Naive thymus-derived CD4-positive, alpha-beta T cell (primary cell): Measurements from ENCODE around the gene SIGLEC9. TPM values are rescaled to one million over a fixed set of nuclear protein-coding genes. Genes with fewer than 3 reads are reported as not detected.
A peak's percentile ranks its signal among the peaks of the same experiment; 100 is the strongest.

Experiments
- ATAC-seq: fragments of 150-1000 bp; cut with Tn5 transposase; 2 replicates; pipeline ENCODE4 v1.10.0; 2021; ENCODE audit warnings: mild to moderate bottlenecking, moderate library complexity
- CTCF ChIA-PET: fragments of 350-600 bp; sonication (Branson Sonifier 250); formaldehyde crosslinking; loops from one replicate; lab custom pipeline; 2021; ENCODE audit warnings: antibody characterized with exemption; lab: Charles Lee
- POLR2A ChIA-PET: fragments of 350-600 bp; sonication (Branson Sonifier 250); formaldehyde crosslinking; loops from one replicate; lab custom pipeline; 2021; ENCODE audit warnings: antibody characterized with exemption, inconsistent platforms; lab: Charles Lee
- DNase-seq, 9 donors: peaks; one replicate each; pipeline versions ENCODE4 v3.0.0 to v3.0.0-alpha.2; 2020 to 2022; ENCODE audit warnings: mixed read lengths in 1 of 9
- H3K27ac ChIP-seq: one replicate; pipeline ENCODE4 v1.7.0; 2013; ENCODE audit warnings: mild to moderate bottlenecking, low read depth, low read length, moderate library complexity
- H3K27me3 ChIP-seq, 2 donors: one replicate each; pipeline ENCODE4 v1.7.0; 2013; ENCODE audit warnings: low read length in 2 of 2, mild to moderate bottlenecking in 2 of 2, moderate library complexity in 2 of 2; ENCODE audit not compliant: control insufficient read depth in 2 of 2, insufficient read depth in 2 of 2
- H3K36me3 ChIP-seq, 3 experiments: 1 replicate in 2 of 3; 2 replicates in 1 of 3; pipeline ENCODE4 v1.7.0; 2013; ENCODE audit warnings: low read length in 3 of 3, mild to moderate bottlenecking in 3 of 3, moderate library complexity in 1 of 3; ENCODE audit not compliant: insufficient read depth in 3 of 3, control insufficient read depth in 2 of 3
- H3K4me1 ChIP-seq, 2 donors: one replicate each; pipeline ENCODE4 v1.7.0; 2013; ENCODE audit warnings: low read length in 2 of 2, mild to moderate bottlenecking in 2 of 2, moderate library complexity in 1 of 2; ENCODE audit not compliant: control insufficient read depth in 2 of 2, insufficient read depth in 2 of 2
- H3K4me3 ChIP-seq: 2 replicates; pipeline ENCODE4 v1.7.0; 2013; ENCODE audit warnings: mild to moderate bottlenecking, low read length
- H3K9me3 ChIP-seq, 3 experiments: 1 replicate in 2 of 3; 2 replicates in 1 of 3; pipeline ENCODE4 v1.7.0; 2013; ENCODE audit warnings: low read length in 3 of 3; ENCODE audit not compliant: control insufficient read depth in 2 of 3
- H3K27ac Mint-ChIP-seq, 9 donors: one replicate each; pipeline ENCODE4 v1.8.0; 2020 to 2022; ENCODE audit warnings: mixed read lengths in 9 of 9, mild to moderate bottlenecking in 8 of 9, moderate library complexity in 5 of 9, inconsistent platforms in 2 of 9
- H3K27me3 Mint-ChIP-seq, 5 donors: one replicate each; pipeline ENCODE4 v1.8.0; 2021 to 2022; ENCODE audit warnings: mixed read lengths in 5 of 5, mild to moderate bottlenecking in 1 of 5
- H3K36me3 Mint-ChIP-seq, 5 donors: one replicate each; pipeline ENCODE4 v1.8.0; 2020 to 2022; ENCODE audit warnings: mixed read lengths in 5 of 5, mild to moderate bottlenecking in 3 of 5, inconsistent platforms in 1 of 5
- H3K4me1 Mint-ChIP-seq, 7 donors: one replicate each; pipeline ENCODE4 v1.8.0; 2020 to 2022; ENCODE audit warnings: mixed read lengths in 7 of 7, mild to moderate bottlenecking in 3 of 7, inconsistent platforms in 1 of 7
- H3K4me3 Mint-ChIP-seq, 10 donors: one replicate each; pipeline ENCODE4 v1.8.0; 2020 to 2022; ENCODE audit warnings: mild to moderate bottlenecking in 10 of 10, mixed read lengths in 10 of 10, moderate library complexity in 6 of 10, inconsistent platforms in 2 of 10
- H3K9me3 Mint-ChIP-seq, 11 donors: one replicate each; pipeline ENCODE4 v1.8.0; 2020 to 2022; ENCODE audit warnings: mixed read lengths in 11 of 11, mild to moderate bottlenecking in 4 of 11, inconsistent platforms in 1 of 11, moderate library complexity in 1 of 11
- intact Hi-C, 2 donors: fragments of 100-400 bp; cut with micrococcal nuclease; formaldehyde crosslinking; loops; one replicate each; pipeline ENCODE4 v1.15.1; 2023
- polyA plus RNA-seq, 2 donors: library from polyadenylated mRNA; unstranded; fragments of 300-500 nt; fragmentation: Illumina TruSeq; gene quantifications; one replicate each; pipeline ENCODE4 v1.2.3, GENCODE V29; 2021
- total RNA-seq, 6 experiments: library from RNA in 5 of 6; stranded (reverse) in 5 of 6; gene quantifications; 1 replicate in 5 of 6; 2 replicates in 1 of 6; pipeline ENCODE4 v1.2.3 and lab custom pipeline; 2021 to 2026

Gene SIGLEC9
- total and polyA plus RNA-seq, 7 experiments from 2014 or later: 0.34 to 26.8 (median 1.8) TPM

DNA sequence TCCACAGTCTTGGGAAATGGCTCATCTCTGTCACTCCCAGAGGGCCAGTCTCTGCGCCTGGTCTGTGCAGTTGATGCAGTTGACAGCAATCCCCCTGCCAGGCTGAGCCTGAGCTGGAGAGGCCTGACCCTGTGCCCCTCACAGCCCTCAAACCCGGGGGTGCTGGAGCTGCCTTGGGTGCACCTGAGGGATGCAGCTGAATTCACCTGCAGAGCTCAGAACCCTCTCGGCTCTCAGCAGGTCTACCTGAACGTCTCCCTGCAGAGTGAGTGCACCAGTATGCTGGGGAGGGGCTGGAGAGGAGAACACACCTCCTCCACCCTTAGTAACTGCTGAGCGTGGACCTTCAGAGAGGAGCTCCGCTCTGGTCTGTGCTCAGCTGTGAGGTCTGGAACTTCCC, 2.3 kb downstream of the SIGLEC9 start:
- Histone ChIP-seq H3K4me3 (no peak overlapping the region), H3K4me1 (peaks cover 67 to 97% of the 10 kb centered on the region in 2 donors), H3K27me3 (no peaks in the 10 kb centered on the region), H3K9me3 (no peaks in the 10 kb centered on the region), H3K27ac (peak overlapping the region; percentile 36), H3K36me3 (no peaks in the 10 kb centered on the region)
- ChIA-PET CTCF (interaction anchor here (1.0 kb wide), 1 partner anchor 11 kb away, joined by 3 read pairs; no protein-coding TSS in a partner anchor), POLR2A (interaction anchor here (0.8 to 2.3 kb wide), 5 partner anchors 8 to 20 kb away, joined by 3 to 9 read pairs (median 4); no protein-coding TSS in a partner anchor)
- DNase-seq: no peak
- peaks cover 0 to 3% (median 0%) of the 10 kb centered on the region in 5 donors for H3K36me3 Mint-ChIP-seq
- ATAC-seq: no peak
- peaks cover 55 to 95% (median 88%) of the 10 kb centered on the region in 7 donors for H3K4me1 Mint-ChIP-seq
- peak overlapping the region in 9 of 10 donors; percentile 43 to 70 (median 59) for H3K4me3 Mint-ChIP-seq
- intact Hi-C loops: no loop called here
- H3K27me3 Mint-ChIP-seq: peaks cover 0 to 3% (median 0%) of the 10 kb centered on the region in 5 donors
- peak overlapping the region in 8 of 9 donors; percentile 84 to 97 (median 92) for H3K27ac Mint-ChIP-seq
- peaks cover 0 to 2% (median 0%) of the 10 kb centered on the region in 11 donors for H3K9me3 Mint-ChIP-seq

- peaks cover 68 to 96% of the 10 kb centered on the region in 2 donors for H3K4me1 ChIP-seq
- DNase-seq: no peak
These were observed 3.0 kb downstream of the SIGLEC9 start for GRCh38 chr19:51127755-51128154.

DNA sequence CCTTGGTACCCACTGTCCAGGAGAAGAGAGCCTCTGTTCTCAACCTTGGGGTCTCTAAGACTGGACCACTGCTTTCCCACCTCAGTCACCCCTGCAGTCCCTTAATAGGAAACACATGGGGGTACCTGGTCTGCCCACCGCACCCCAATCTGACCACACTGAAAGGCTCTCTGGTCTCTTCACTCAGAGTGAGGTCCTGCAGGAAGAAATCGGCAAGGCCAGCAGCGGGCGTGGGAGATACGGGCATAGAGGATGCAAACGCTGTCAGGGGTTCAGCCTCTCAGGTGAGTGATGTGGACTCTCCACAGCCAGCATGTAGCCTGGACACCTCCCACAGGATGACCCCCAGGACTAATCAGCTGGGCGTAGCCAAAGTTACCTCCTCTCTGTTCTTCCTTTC, 3.5 kb downstream of the SIGLEC9 start:
- H3K27me3 Mint-ChIP-seq: peaks cover 0 to 3% (median 0%) of the 10 kb centered on the region in 5 donors
- H3K4me1 ChIP-seq: peaks cover 64 to 92% of the 10 kb centered on the region in 2 donors
- POLR2A ChIA-PET: interaction anchor here (0.8 to 2.3 kb wide), 5 partner anchors 8 to 32 kb away, joined by 3 to 9 read pairs (median 4); no protein-coding TSS in a partner anchor
- H3K4me3 ChIP-seq: no peak overlapping the region
- H3K36me3 Mint-ChIP-seq: peaks cover 0 to 1% (median 0%) of the 10 kb centered on the region in 5 donors
- DNase-seq (no peak), ATAC-seq (no peak)
- peaks cover 0 to 2% (median 0%) of the 10 kb centered on the region in 11 donors for H3K9me3 Mint-ChIP-seq
- CTCF ChIA-PET: interaction anchor here (0.6 kb wide), 1 partner anchor 38 kb away, joined by 4 read pairs; no protein-coding TSS in a partner anchor
- peaks cover 57 to 91% (median 87%) of the 10 kb centered on the region in 7 donors for H3K4me1 Mint-ChIP-seq
- no peaks in the 10 kb centered on the region for H3K27me3 ChIP-seq
- intact Hi-C loops: no loop called here
- no peaks in the 10 kb centered on the region for H3K36me3 ChIP-seq
- peak overlapping the region in 9 of 10 donors; percentile 19 to 78 (median 50) for H3K4me3 Mint-ChIP-seq
- no peak overlapping the region for H3K27ac ChIP-seq
- no peaks in the 10 kb centered on the region for H3K9me3 ChIP-seq
- H3K27ac Mint-ChIP-seq: peak overlapping the region in 8 of 9 donors; percentile 78 to 97 (median 90)

More at GRCh38 chr19:51127755-51128154, 3.0 kb downstream of the SIGLEC9 start:
- peak overlapping the region in 9 of 10 donors; percentile 41 to 70 (median 59) for H3K4me3 Mint-ChIP-seq
- H3K4me1 Mint-ChIP-seq: peaks cover 59 to 95% (median 88%) of the 10 kb centered on the region in 7 donors
- peaks cover 0 to 3% (median 0%) of the 10 kb centered on the region in 5 donors for H3K27me3 Mint-ChIP-seq
- H3K4me3 ChIP-seq: no peak overlapping the region
- H3K27ac ChIP-seq: no peak overlapping the region
- no peaks in the 10 kb centered on the region for H3K36me3 ChIP-seq
- intact Hi-C loops: no loop called here
- peaks cover 0 to 2% (median 0%) of the 10 kb centered on the region in 11 donors for H3K9me3 Mint-ChIP-seq
- H3K36me3 Mint-ChIP-seq: peaks cover 0 to 1% (median 0%) of the 10 kb centered on the region in 5 donors
- H3K27ac Mint-ChIP-seq: peak overlapping the region; percentile 34 to 97 (median 89)
- H3K9me3 ChIP-seq: no peaks in the 10 kb centered on the region
- ATAC-seq: peak; percentile 39
- CTCF ChIA-PET: interaction anchor here (0.5 to 0.6 kb wide), 2 partner anchors 34 to 38 kb away, joined by 3 to 4 read pairs; no protein-coding TSS in a partner anchor
- no peaks in the 10 kb centered on the region for H3K27me3 ChIP-seq
- POLR2A ChIA-PET: interaction anchor here (0.8 to 2.3 kb wide), 5 partner anchors 14 to 23 kb away, joined by 3 to 9 read pairs (median 4); no protein-coding TSS in a partner anchor

DNA sequence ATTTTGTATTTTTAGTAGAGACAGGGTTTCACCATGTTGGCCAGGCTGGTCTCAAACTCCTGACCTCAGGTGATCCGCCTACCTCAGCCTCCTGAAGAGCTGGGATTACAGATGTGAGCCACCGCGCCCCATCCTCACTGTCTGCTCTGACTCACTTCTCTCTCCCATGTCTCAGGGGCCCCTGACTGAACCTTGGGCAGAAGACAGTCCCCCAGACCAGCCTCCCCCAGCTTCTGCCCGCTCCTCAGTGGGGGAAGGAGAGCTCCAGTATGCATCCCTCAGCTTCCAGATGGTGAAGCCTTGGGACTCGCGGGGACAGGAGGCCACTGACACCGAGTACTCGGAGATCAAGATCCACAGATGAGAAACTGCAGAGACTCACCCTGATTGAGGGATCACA, 5.0 kb downstream of the SIGLEC9 start:
- Histone ChIP-seq H3K36me3 (no peaks in the 10 kb centered on the region), H3K9me3 (no peaks in the 10 kb centered on the region), H3K4me1 (peaks cover 49 to 77% of the 10 kb centered on the region in 2 donors), H3K27ac (no peak overlapping the region), H3K27me3 (no peaks in the 10 kb centered on the region), H3K4me3 (no peak overlapping the region)
- Mint-ChIP-seq H3K27ac (peak overlapping the region in 6 of 9 donors; percentile 32 to 90 (median 79)), H3K4me3 (peak overlapping the region in 6 of 10 donors; percentile 6 to 57 (median 34)), H3K4me1 (peaks cover 48 to 78% (median 72%) of the 10 kb centered on the region in 7 donors), H3K9me3 (peaks cover 0 to 2% (median 0%) of the 10 kb centered on the region in 11 donors), H3K36me3 (peaks cover 0 to 3% (median 0%) of the 10 kb centered on the region in 5 donors), H3K27me3 (peaks cover 0 to 5% (median 0%) of the 10 kb centered on the region in 5 donors)
- DNase-seq: no peak
- CTCF ChIA-PET: interaction anchor here (0.5 to 1.8 kb wide), 4 partner anchors 29 to 1250 kb away, joined by 3 to 7 read pairs (median 4); no protein-coding TSS in a partner anchor
- POLR2A ChIA-PET: interaction anchor here (0.7 kb wide), 1 partner anchor 26 kb away, joined by 3 read pairs; no protein-coding TSS in a partner anchor
- ATAC-seq: no peak
- intact Hi-C loops: loop anchor here in 1 of 2 donors (5.0 kb wide), 1 partner anchor 32 kb away; no protein-coding TSS in a partner anchor

DNA sequence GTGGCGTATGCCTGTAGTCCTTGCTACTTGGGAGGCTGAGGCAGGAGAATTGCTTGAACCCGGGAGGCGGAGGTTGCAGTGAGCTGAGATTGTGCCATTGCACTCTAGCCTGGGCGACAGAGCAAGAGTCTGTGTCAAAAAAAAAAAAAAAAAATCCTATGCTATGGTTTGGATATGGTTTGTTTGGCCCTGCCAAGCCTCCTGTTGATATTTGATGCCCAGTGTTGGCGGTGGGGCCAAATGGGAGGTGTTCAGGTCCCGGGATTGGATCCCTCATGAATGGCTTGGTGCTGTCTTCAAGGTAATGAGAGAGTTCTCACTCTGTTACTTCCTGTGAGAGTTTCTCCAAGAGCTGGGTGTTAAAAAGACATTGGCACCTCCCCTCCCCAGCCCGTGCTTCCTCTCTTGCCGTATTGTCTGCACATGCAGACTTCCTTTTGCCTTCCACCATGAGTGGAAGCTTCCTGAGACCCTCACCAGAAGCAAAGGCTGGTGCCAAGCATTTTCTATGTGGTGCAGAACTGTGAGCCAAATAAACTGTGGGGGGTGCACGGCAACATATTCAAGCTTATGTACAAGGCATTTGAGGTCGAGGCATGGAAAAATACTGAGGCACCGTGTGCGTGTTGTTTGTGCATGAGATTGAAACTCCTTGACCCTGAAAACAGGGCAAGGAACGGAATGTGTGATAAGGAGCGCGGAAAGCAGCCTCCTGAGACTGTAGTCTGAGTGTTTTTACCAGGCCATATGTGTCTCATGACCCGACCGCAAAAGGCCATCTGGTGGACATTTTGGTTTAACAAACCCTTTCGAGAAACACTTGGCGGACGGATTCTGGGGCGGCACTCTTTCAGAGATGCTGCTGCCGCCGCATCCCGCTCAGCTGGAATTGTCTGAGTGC, 7.3 kb downstream of the SIGLEC9 start:
- no peaks in the 10 kb centered on the region for H3K36me3 ChIP-seq
- Mint-ChIP-seq H3K36me3 (peaks cover 0 to 3% (median 0%) of the 10 kb centered on the region in 5 donors), H3K27ac (peak overlapping the region; percentile 82 to 97 (median 93)), H3K27me3 (peaks cover 0 to 2% (median 0%) of the 10 kb centered on the region in 5 donors), H3K9me3 (peaks cover 0 to 7% (median 2%) of the 10 kb centered on the region in 11 donors), H3K4me3 (peak overlapping the region; percentile 69 to 90 (median 83)), H3K4me1 (peaks cover 41 to 82% (median 68%) of the 10 kb centered on the region in 7 donors)
- H3K9me3 ChIP-seq: no peaks in the 10 kb centered on the region
- peak overlapping the region; percentile 48 for H3K27ac ChIP-seq
- ChIA-PET CTCF (interaction anchor here (0.6 to 1.6 kb wide), 10 partner anchors 10 to 35 kb away, joined by 3 to 5 read pairs (median 3); no protein-coding TSS in a partner anchor), POLR2A (interaction anchor here (0.6 to 1.8 kb wide), 9 partner anchors 9 to 309 kb away, joined by 3 to 8 read pairs (median 4); no protein-coding TSS in a partner anchor)
- peaks cover 55 to 62% of the 10 kb centered on the region in 2 donors for H3K4me1 ChIP-seq
- DNase-seq (peak in 7 of 9 donors; percentile 28 to 58 (median 50)), ATAC-seq (peak; percentile 73)
- intact Hi-C loops: loop anchor here in 1 of 2 donors (1.0 to 5.0 kb wide), 4 partner anchors 9 to 35 kb away; partner anchors contain the start of gene CTU1
- peak overlapping the region; percentile 44 for H3K4me3 ChIP-seq
- no peaks in the 10 kb centered on the region for H3K27me3 ChIP-seq
